Peyer's patch (tissue), 4 donors: ENCODE data around the gene LFNG. TPM values are rescaled to one million over a fixed set of nuclear protein-coding genes. Genes with fewer than 3 reads are reported as not detected.

ENCODE experiments used
- DNase-seq, 3 donors: peaks; one replicate each; pipeline ENCODE4 v3.0.0-alpha.2; 2017 to 2019
- H3K27ac ChIP-seq, 4 donors: fragments of 200-600 bp; sonication (generic); one replicate each; pipeline ENCODE4 v1.5.1; 2016 to 2019
- H3K27me3 ChIP-seq, 2 donors: fragments of 200-600 bp; sonication (generic); one replicate each; pipeline ENCODE4 v1.5.1; 2019
- H3K36me3 ChIP-seq, 3 donors: fragments of 200-600 bp; sonication (generic); one replicate each; pipeline ENCODE4 v1.5.1; 2016 to 2019
- H3K4me1 ChIP-seq, 4 donors: fragments of 200-600 bp; sonication (generic); one replicate each; pipeline ENCODE4 v1.5.1; 2016 to 2019
- H3K4me3 ChIP-seq, 4 donors: fragments of 200-600 bp; sonication (generic); 1 replicate in 3 of 4; 2 replicates in 1 of 4; pipeline ENCODE4 v1.5.1; 2016 to 2019; ENCODE audit warnings: mild to moderate bottlenecking in 1 of 4
- H3K9me3 ChIP-seq, 4 donors: fragments of 200-600 bp; sonication (generic); one replicate each; pipeline ENCODE4 v1.5.1; 2016 to 2019; ENCODE audit warnings: mild to moderate bottlenecking in 1 of 4
- POLR2A ChIP-seq, 2 donors: fragments of 450-650 bp; IDR thresholded peaks; one replicate each; pipeline ENCODE4 v1.5.1; 2017; ENCODE audit warnings: antibody characterized with exemption in 2 of 2, mild to moderate bottlenecking in 2 of 2, moderate library complexity in 2 of 2
- total RNA-seq, 4 donors: library from RNA; depleted of rRNA; stranded (reverse); fragments of >200 nt; gene quantifications; one replicate each; pipeline ENCODE4 v1.1.0, GENCODE V29; 2016
- TF ChIP-seq, protein P1 (sequence below), 6 experiments: fragments of 450-650 bp in 4 of 6; fragments of 200-600 bp in 2 of 6; sonication (generic) in 1 of 6; IDR thresholded peaks; one replicate each; pipeline ENCODE4 v1.5.1; 2017 to 2019; ENCODE audit warnings: antibody characterized with exemption in 6 of 6, mild to moderate bottlenecking in 3 of 6, moderate library complexity in 1 of 6

Gene LFNG
- total RNA-seq, 4 donors from 2014 or later: 22.3 to 104 (median 41.7) TPM

DNA sequence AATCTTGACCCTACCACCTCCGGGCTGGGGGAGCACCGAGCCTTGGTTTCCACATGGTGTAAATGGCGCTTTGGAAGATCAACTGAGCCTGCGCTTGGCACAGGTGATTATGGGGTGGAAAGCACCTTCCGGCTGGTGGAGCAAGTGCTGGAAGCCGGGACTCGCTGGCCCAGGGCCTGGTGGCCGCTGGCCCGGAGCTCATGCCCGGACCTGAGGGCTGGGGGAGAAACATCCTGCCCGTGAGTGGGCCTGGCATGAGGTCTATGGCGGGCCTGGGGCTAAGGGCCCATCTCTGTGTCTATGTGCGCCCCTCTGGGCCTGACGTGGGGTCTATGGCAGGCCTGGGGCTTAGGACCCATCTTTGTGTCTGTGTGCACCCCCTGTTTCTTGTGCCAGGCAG is 14.2 kb upstream of the LFNG start:
- Histone ChIP-seq H3K36me3 (no peaks in the 10 kb centered on the region), H3K4me1 (peaks cover 0 to 25% (median 24%) of the 10 kb centered on the region in 4 donors), H3K9me3 (no peaks in the 10 kb centered on the region), H3K27me3 (no peaks in the 10 kb centered on the region), H3K4me3 (no peak overlapping the region), H3K27ac (no peak overlapping the region)
- no peak for DNase-seq
- no peak for TF ChIP-seq POLR2A (IDR thresholded peaks at IDR 0.05)
- TF ChIP-seq, protein P1, sequence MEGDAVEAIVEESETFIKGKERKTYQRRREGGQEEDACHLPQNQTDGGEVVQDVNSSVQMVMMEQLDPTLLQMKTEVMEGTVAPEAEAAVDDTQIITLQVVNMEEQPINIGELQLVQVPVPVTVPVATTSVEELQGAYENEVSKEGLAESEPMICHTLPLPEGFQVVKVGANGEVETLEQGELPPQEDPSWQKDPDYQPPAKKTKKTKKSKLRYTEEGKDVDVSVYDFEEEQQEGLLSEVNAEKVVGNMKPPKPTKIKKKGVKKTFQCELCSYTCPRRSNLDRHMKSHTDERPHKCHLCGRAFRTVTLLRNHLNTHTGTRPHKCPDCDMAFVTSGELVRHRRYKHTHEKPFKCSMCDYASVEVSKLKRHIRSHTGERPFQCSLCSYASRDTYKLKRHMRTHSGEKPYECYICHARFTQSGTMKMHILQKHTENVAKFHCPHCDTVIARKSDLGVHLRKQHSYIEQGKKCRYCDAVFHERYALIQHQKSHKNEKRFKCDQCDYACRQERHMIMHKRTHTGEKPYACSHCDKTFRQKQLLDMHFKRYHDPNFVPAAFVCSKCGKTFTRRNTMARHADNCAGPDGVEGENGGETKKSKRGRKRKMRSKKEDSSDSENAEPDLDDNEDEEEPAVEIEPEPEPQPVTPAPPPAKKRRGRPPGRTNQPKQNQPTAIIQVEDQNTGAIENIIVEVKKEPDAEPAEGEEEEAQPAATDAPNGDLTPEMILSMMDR (IDR thresholded peaks at IDR 0.05): no peak

DNA sequence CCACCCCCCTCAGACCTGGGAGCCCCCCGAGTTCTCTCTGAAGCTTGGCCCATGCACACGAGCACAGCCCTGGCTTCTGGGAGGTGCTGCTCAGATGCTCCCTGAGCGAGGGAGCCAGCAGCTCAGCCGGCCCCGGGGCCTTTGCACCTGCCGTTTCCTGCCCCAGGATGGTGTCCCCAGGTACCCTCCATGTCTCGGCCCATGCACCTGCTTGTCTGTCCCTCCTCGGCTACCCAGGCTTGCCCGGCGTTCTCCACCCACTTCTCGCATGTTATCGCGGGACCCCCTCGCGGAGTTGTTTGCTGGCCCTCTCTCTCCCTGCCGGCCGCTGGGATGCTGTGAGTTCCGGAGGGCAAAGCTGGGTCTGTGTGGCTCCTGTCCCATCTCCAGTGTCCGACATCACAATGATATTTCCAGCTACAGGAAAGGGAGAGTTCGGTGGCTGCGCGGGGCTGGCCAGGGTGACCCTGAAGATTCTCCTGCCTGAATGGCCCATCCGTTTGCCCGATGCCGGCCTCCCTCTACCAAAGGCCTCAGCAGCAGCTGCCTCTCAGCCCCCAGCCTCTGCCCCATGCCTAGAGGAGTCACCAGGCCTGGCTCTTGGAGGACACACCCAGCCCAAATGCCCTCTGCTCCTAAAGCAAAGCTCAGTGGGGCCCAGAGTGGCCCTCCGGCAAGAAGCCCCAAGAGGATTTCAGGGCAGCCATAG is 12.2 kb upstream of the LFNG start:
- H3K9me3 ChIP-seq: no peaks in the 10 kb centered on the region
- no peaks in the 10 kb centered on the region for H3K27me3 ChIP-seq
- no peak for DNase-seq
- peaks cover 0 to 44% (median 41%) of the 10 kb centered on the region in 4 donors for H3K4me1 ChIP-seq
- peak overlapping the region in 1 of 4 donors; percentile 97 for H3K27ac ChIP-seq
- no peaks in the 10 kb centered on the region for H3K36me3 ChIP-seq
- no peak overlapping the region for H3K4me3 ChIP-seq
- TF ChIP-seq, protein P1 (IDR thresholded peaks at IDR 0.05): no peak
- no peak for TF ChIP-seq POLR2A (IDR thresholded peaks at IDR 0.05)

DNA sequence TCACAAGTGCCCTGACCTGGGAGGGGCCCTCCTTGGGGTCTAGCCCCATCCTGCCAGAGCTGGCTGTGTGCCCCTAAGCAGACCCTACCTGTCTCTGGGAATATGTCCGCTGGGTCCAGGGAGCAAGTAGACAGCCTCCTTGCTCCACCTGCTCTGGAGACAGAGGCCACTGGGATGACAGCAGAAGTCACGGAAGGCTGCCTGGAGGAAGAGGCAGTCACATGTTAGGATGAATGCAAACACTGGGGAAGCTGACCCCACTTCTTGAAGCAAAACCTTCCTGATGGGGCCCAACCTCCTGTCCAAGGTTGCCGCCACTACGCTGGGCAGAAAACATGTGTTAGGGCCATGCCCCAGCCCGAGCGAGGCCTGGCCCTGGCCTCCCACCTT is 11.7 kb upstream of the LFNG start:
- DNase-seq: no peak
- no peak for TF ChIP-seq POLR2A (IDR thresholded peaks at IDR 0.05)
- TF ChIP-seq, protein P1 (IDR thresholded peaks at IDR 0.05): no peak
- Histone ChIP-seq H3K27ac (peak overlapping the region; percentile 61 to 97 (median 84)), H3K9me3 (no peaks in the 10 kb centered on the region), H3K4me3 (no peak overlapping the region), H3K4me1 (peaks cover 0 to 47% (median 46%) of the 10 kb centered on the region in 4 donors), H3K36me3 (no peaks in the 10 kb centered on the region), H3K27me3 (no peaks in the 10 kb centered on the region)

DNA sequence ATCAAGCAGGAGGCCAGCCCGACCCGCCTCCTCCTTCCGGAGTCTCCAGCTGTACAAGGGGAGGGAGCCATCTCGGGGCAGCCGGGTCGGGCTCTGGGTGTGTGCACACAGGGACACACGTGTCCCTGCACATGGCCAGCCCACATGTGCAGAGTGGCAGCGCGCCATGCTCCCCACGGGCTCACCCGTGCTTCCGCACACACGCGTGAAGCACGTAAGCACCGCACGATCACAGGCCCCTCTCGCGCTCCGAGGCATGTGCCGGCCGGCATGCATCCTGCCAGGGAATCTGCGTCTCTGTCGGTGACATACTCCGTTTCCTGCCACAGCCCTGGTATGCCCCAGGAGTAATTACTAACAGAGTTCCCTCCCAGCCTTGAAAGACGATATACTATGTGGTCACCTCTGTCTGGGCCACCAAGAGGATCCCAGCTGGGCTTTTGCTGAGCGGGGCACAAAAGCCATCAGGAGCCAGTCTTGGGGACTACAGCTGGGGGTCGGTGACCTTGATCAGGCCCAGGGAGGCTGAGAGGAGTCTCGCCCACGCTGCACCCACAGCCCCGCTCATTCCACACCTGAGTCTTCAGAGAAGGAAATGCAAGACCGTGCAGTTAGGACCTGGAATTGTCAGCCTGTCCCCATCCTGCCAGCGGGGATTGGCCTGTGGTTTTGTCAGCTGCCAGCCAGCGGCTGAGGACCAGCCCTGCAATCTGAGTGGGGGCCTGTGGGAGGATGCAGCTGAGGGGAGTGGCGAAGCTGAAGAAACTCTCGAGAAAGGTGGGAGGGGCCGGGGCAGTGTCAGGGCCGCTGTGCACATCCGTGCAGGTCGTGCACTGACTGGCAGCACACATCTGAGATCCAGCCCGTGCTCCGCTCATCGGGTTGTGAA is 11.0 kb upstream of the LFNG start:
- H3K4me1 ChIP-seq: peaks cover 0 to 53% (median 47%) of the 10 kb centered on the region in 4 donors
- H3K4me3 ChIP-seq: peak overlapping the region in 3 of 4 donors; percentile 5 to 22 (median 9)
- TF ChIP-seq, protein P1 (IDR thresholded peaks at IDR 0.05): no peak
- no peak for TF ChIP-seq POLR2A (IDR thresholded peaks at IDR 0.05)
- peak in 2 of 3 donors; percentile 94 for DNase-seq
- peak overlapping the region; percentile 61 to 97 (median 84) for H3K27ac ChIP-seq
- no peaks in the 10 kb centered on the region for H3K9me3 ChIP-seq
- no peaks in the 10 kb centered on the region for H3K36me3 ChIP-seq
- H3K27me3 ChIP-seq: no peaks in the 10 kb centered on the region

DNA sequence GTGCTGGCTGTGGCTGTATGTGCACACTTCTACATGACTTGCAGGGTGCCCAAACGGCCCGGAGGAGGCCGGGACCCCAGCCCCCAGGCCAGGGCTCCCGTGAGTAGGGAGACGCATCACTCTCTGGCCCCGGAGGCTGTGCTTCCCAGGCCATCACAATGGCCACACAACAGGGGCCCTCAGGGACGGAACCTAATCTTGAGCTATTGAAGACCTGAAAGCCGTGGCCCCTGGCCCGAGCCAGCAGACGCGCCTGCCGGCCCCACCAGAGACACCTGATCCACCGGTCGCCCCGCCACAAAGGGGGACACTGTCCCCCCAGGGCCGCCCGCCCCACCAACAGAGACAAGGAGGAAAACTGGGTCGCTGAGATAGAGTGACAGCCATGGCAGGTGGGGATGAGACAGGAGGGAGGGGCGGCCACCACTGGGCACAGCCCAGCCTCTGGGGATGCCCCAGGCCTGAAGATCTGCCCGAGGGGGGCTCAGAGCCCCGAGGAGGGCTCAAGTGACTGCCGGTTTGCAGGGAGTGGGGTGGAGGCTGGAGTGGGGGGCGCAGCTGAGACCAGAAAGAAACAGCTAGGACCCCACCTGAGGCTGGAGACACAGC is 10.2 kb upstream of the LFNG start:
- no peak for DNase-seq
- Histone ChIP-seq H3K4me1 (peaks cover 0 to 55% (median 47%) of the 10 kb centered on the region in 4 donors), H3K9me3 (no peaks in the 10 kb centered on the region), H3K27me3 (no peaks in the 10 kb centered on the region), H3K36me3 (no peaks in the 10 kb centered on the region), H3K27ac (peak overlapping the region in 3 of 4 donors; percentile 70 to 97 (median 97)), H3K4me3 (peak overlapping the region in 1 of 4 donors; percentile 22)
- TF ChIP-seq, protein P1 (IDR thresholded peaks at IDR 0.05): no peak
- no peak for TF ChIP-seq POLR2A (IDR thresholded peaks at IDR 0.05)
